GM13976 (cell line): ENCODE results near the gene WWC1.

Source experiments
- DNase-seq: peaks from one replicate; pipeline ENCODE4 v3.0.0; 2012; ENCODE audit warnings: low spot score
- in situ Hi-C: fragments of 300-500 bp; cut with MboI; formaldehyde crosslinking; loops from one replicate; pipeline ENCODE4 v1.12.0; 2022; ENCODE audit warnings: low sequenced_read_pairs, mixed read lengths, inconsistent platforms; ENCODE audit not compliant: unreplicated experiment
- TF ChIP-seq, protein P1 (sequence below): IDR thresholded peaks from 2 replicates; pipeline ENCODE4 v1.5.1; 2012; ENCODE audit warnings: borderline replicate concordance, mild to moderate bottlenecking; ENCODE audit not compliant: insufficient read depth; ENCODE audit errors: extremely low read depth, missing control alignments, control extremely low read depth

Gene WWC1

DNA sequence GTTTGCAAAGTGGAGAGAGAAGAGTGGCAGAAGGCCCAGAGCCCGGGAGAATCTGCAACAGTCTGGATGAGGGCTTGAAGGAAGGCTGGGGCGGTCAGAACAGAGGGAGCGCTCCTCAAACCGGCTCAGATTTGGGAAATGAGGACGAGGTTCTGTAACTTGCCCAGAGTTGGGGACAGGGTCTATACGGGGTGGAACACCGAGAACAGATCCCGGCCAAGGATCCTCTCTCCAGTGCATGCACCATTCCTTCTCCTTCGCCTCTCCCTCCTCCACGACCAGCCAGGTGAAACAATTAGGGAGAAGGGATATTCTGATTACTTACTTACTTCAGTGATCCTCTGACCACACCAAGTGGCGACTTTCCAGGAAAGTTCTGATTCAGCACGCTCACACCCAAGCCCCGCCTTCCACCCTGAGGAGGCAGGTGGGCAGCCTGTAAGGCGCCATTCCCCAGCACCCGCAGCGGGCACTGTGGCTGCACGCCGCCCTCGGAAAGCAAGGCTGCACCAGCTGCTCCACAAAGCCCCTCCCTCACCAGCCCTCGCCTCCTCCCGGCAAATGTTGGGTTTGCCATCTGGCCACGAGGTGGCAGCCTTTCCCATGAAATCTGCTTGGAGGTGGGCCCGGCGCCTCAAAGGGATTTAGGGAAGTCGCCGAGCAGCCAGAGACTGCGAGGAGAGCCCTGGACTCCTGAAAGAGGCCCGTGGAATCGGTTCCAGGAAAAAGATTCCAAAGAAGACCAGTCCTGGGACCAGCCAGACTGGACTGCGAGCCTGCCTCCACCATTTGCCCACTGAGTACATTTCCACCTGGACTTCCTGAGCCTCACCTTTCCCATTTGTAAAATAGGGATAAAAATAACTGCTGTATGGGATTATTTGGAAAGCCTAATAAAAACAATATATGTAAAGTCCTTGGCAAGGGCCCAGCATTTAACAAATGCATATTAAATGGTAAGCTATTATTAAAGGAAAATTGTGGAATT lies 22.2 kb upstream of the WWC1 start:
- in situ Hi-C loops: loop anchor here (25.0 kb wide), 1 partner anchor 418 kb away; no protein-coding TSS in a partner anchor
- TF ChIP-seq, protein P1, sequence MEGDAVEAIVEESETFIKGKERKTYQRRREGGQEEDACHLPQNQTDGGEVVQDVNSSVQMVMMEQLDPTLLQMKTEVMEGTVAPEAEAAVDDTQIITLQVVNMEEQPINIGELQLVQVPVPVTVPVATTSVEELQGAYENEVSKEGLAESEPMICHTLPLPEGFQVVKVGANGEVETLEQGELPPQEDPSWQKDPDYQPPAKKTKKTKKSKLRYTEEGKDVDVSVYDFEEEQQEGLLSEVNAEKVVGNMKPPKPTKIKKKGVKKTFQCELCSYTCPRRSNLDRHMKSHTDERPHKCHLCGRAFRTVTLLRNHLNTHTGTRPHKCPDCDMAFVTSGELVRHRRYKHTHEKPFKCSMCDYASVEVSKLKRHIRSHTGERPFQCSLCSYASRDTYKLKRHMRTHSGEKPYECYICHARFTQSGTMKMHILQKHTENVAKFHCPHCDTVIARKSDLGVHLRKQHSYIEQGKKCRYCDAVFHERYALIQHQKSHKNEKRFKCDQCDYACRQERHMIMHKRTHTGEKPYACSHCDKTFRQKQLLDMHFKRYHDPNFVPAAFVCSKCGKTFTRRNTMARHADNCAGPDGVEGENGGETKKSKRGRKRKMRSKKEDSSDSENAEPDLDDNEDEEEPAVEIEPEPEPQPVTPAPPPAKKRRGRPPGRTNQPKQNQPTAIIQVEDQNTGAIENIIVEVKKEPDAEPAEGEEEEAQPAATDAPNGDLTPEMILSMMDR: peak; percentile 93
- DNase-seq: peak; percentile 88

DNA sequence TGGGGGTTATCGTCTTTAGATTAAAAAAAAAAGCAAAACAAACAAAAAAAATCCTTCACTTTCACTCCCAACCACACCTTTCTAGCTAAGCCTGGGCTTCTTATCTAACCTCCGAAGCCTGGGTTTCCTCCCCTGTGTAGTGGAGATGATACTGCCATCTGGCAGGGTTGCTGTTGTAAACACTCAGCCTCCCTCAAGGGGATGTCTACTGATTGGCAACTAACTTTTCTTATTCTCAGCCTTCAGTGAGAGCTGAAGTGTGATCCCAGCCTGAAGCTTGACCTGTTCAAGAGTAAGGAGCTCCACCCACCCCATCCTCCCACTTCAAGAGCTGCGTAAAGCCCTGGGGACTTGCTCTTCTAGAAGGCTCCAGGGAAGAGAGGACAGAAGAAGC lies 21.5 kb upstream of the WWC1 start:
- in situ Hi-C loops: loop anchor here (25.0 kb wide), 1 partner anchor 417 kb away; no protein-coding TSS in a partner anchor
- no peak for DNase-seq
- TF ChIP-seq, protein P1: no peak

DNA sequence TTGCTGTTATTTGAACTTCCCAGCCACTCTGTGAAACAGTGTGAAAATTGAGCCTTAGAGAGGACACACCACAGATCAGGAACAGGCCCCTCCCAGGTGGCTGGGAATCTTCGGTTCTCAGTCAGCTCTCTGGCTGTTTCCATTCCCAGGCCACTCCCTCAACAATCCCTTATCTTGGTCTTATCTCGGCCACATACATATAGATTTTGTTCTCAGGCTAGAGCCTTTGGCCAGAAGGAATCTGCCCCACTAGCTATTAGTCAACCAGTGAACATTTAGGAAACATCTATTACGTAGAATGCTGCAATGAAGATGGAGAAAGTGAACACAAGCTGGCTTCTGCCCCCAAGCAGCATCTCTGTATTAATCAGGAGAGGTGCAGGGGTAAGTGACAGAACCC lies 21.0 kb upstream of the WWC1 start:
- in situ Hi-C loops: loop anchor here (25.0 kb wide), 1 partner anchor 417 kb away; no protein-coding TSS in a partner anchor
- TF ChIP-seq, protein P1: no peak
- DNase-seq: no peak

DNA sequence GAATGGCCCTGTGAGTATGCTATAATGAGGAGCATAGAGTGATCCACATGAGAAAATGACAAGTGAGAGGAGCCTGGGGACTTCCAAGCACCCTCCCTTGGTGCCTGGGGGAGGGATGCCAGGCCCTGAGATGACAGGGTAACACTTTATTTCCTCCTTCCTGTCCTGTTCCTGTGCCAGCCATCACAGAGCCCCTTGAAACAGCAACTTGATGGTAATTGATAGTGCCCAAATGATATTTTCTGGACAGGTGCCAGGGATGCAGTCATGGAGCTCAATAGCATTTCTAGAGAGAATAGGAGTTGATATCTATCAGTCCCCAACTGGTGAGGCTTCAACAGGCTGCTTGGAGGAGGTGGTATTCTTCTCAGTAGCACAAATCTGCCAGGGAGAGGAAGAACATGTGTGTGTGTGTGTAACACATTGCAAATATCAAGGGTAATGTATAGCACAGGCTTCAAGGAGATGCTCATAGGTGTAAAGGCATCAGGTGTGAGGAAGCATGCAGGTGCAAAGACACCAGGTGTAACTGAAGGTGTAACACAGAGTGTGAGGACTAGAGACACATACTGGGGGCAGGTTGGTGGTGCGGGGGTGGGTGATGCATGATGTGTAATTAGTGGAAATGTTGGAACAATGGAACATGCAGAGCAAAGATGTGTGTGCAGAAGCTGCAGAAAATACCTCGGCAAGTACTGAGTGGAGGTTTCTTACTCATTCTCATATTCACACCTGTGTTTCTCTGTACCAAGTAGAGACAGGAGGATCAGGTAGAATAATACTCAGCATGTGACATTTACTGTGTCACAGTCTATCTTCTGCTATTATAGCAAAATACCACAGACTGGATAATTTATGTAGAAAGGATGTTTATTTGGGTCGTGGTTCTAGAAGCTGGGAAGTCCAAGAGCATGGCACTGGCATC lies 18.1 kb upstream of the WWC1 start:
- TF ChIP-seq, protein P1: no peak
- in situ Hi-C loops: loop anchor here (25.0 kb wide), 1 partner anchor 414 kb away; no protein-coding TSS in a partner anchor
- no peak for DNase-seq

DNA sequence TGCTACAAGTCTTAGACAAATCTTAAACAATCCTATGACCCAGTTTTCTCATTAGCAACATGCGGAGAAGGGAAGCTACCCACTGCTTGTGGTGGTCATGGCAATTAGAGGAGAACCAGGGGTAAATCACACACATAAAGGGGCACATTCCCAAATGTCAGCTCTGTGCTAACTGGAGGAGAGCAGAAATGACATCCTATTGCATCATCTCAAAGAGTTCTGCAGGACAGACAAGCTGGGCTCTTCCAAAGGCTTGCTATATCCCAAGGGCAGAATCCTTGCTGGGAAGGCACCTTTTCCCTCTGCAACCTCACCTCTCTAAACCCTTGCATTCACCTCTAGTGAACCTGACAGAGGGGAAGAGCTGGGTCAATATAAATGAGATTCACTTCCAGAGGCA lies 17.0 kb upstream of the WWC1 start:
- DNase-seq: no peak
- TF ChIP-seq, protein P1: no peak
- in situ Hi-C loops: loop anchor here (25.0 kb wide), 1 partner anchor 413 kb away; no protein-coding TSS in a partner anchor

DNA sequence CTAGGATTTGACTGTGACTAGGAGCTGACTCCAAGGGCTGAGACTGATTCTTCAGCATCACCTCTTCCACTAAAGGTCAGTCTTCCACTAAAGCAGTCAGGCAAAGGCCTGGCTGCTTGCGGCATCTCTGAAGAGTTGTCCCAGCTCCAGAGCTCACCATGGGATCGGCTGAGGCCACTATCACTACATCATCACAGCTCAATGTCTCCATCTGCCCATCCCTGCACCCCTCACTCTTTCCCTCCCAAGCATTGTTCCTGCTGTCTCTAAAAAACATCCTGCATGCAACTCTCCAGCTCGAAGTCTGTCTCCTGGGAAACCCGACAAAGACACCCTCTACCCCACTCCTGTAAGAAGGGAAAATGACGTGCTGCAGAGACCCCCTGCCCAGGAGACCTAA lies 15.5 kb upstream of the WWC1 start:
- TF ChIP-seq, protein P1: no peak
- no peak for DNase-seq
- in situ Hi-C loops: no loop called here
